Measurements from ENCODE around the gene MAD2L2.

The MAD2L2 gene

DNA sequence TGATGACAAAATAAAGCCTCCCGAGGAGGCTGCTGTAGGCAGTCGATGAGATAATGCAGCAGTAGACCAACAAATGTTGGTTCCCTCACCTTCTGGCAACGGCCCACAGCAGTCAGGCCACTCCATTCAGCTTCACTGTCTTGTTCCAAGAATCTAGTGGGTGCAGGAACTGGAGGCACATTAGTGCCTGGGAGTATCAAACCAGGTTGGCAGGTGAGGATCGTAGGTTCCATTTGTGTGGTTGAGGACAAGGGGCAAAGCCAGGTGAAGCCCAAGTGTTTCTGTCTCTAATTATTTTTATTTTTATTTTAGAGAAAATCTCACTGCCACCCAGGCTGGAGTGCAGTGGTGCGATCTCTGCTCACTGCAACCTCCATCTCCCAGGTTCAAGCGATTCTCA is 40.0 kb downstream of the MAD2L2 start:
- Histone ChIP-seq H3K4me3 (ENCODE audit: insufficient read depth, low read length, poor library complexity, severe bottlenecking) (no peak overlapping the region), H3K9me2 (replicated peaks; ENCODE audit: insufficient read depth, low read length) (no peaks in the 10 kb centered on the region), H2AFZ (ENCODE audit: low read depth, low read length, severe bottlenecking) (no peak overlapping the region), H3K9me3 (ENCODE audit: insufficient read depth, low read length) (no peaks in the 10 kb centered on the region), H4K20me1 (ENCODE audit: low read depth, low read length) (no peaks in the 10 kb centered on the region), H3F3A (ENCODE audit: insufficient read depth) (no peaks in the 10 kb centered on the region), H3K27me3 (ENCODE audit: low read length) (no peaks in the 10 kb centered on the region), H3K27ac (ENCODE audit: low read depth, low read length) (no peak overlapping the region), H3K4me2 (ENCODE audit: low read depth, low read length, poor library complexity, severe bottlenecking) (no peak overlapping the region), H3K9ac (ENCODE audit: low read length) (no peak overlapping the region), H3K79me2 (ENCODE audit: insufficient read depth, low read length) (no peaks in the 10 kb centered on the region), H3K36me3 (ENCODE audit: low read length) (no peaks in the 10 kb centered on the region)
- TF ChIP-seq, protein P1, sequence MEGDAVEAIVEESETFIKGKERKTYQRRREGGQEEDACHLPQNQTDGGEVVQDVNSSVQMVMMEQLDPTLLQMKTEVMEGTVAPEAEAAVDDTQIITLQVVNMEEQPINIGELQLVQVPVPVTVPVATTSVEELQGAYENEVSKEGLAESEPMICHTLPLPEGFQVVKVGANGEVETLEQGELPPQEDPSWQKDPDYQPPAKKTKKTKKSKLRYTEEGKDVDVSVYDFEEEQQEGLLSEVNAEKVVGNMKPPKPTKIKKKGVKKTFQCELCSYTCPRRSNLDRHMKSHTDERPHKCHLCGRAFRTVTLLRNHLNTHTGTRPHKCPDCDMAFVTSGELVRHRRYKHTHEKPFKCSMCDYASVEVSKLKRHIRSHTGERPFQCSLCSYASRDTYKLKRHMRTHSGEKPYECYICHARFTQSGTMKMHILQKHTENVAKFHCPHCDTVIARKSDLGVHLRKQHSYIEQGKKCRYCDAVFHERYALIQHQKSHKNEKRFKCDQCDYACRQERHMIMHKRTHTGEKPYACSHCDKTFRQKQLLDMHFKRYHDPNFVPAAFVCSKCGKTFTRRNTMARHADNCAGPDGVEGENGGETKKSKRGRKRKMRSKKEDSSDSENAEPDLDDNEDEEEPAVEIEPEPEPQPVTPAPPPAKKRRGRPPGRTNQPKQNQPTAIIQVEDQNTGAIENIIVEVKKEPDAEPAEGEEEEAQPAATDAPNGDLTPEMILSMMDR (IDR thresholded peaks at IDR 0.05; ENCODE audit: insufficient read depth, low read length, poor library complexity, severe bottlenecking), result no peak
- no peak for TF ChIP-seq EZH2phosphoT487 (conservative IDR thresholded peaks at IDR 0.05; ENCODE audit: low read length)

DNA sequence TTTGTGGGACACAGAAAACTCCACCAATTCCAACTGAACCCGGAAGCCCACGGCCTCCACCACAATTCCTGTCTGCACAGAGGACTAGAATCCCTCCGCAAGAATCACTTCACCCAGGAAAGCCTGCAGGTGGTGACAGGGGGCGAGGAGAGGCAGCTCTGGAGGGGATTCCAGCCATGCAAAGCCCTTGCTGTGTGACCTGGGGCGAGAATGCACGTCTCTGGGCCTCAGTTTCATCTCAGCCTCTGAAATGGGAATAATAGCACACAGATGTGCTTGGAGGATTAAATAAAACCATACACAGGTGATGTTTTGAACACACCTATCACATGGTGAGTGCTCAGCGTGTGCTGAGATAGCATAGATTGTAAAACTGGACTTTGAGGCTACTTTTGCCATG is 40.8 kb downstream of the MAD2L2 start:
- Histone ChIP-seq H3K79me2 (ENCODE audit: insufficient read depth, low read length) (no peaks in the 10 kb centered on the region), H3K4me3 (ENCODE audit: insufficient read depth, low read length, poor library complexity, severe bottlenecking) (no peak overlapping the region), H3K36me3 (ENCODE audit: low read length) (no peaks in the 10 kb centered on the region), H3K9me2 (replicated peaks; ENCODE audit: insufficient read depth, low read length) (no peaks in the 10 kb centered on the region), H3K4me2 (ENCODE audit: low read depth, low read length, poor library complexity, severe bottlenecking) (no peak overlapping the region), H3F3A (ENCODE audit: insufficient read depth) (no peaks in the 10 kb centered on the region), H4K20me1 (ENCODE audit: low read depth, low read length) (no peaks in the 10 kb centered on the region), H3K27ac (ENCODE audit: low read depth, low read length) (no peak overlapping the region), H3K9ac (ENCODE audit: low read length) (no peak overlapping the region), H2AFZ (ENCODE audit: low read depth, low read length, severe bottlenecking) (no peak overlapping the region), H3K9me3 (ENCODE audit: insufficient read depth, low read length) (no peaks in the 10 kb centered on the region), H3K27me3 (ENCODE audit: low read length) (no peaks in the 10 kb centered on the region)
- TF ChIP-seq EZH2phosphoT487 (conservative IDR thresholded peaks at IDR 0.05; ENCODE audit: low read length), result no peak
- TF ChIP-seq, protein P1 (IDR thresholded peaks at IDR 0.05; ENCODE audit: insufficient read depth, low read length, poor library complexity, severe bottlenecking), result no peak

DNA sequence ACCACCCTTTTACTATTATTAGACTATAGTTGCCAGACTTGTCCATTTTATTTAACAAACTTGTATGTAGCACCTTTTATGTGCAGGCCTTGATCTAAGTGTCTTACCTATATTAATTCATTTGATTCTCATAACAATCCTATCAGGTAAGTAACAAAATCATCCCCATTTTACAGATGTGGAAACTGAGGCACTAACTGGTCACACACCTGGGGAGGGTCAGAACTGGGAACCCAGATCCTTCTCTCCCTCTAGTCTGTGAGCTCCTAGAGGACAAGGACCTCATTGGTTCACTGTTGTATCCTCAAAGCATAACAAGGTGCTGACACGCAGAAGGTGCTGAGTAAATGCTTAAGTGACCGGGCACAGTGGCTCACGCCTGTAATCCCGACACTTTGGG is 41.6 kb downstream of the MAD2L2 start:
- TF ChIP-seq, protein P1 (IDR thresholded peaks at IDR 0.05; ENCODE audit: insufficient read depth, low read length, poor library complexity, severe bottlenecking), result no peak
- no peak for TF ChIP-seq EZH2phosphoT487 (conservative IDR thresholded peaks at IDR 0.05; ENCODE audit: low read length)
- no peaks in the 10 kb centered on the region for H3K36me3 ChIP-seq (ENCODE audit: low read length)
- H4K20me1 ChIP-seq (ENCODE audit: low read depth, low read length), result no peaks in the 10 kb centered on the region
- no peak overlapping the region for H3K9ac ChIP-seq (ENCODE audit: low read length)
- H3F3A ChIP-seq (ENCODE audit: insufficient read depth), result no peaks in the 10 kb centered on the region
- no peaks in the 10 kb centered on the region for H3K9me2 ChIP-seq (replicated peaks; ENCODE audit: insufficient read depth, low read length)
- no peaks in the 10 kb centered on the region for H3K79me2 ChIP-seq (ENCODE audit: insufficient read depth, low read length)
- no peak overlapping the region for H3K4me2 ChIP-seq (ENCODE audit: low read depth, low read length, poor library complexity, severe bottlenecking)
- no peaks in the 10 kb centered on the region for H3K9me3 ChIP-seq (ENCODE audit: insufficient read depth, low read length)
- no peaks in the 10 kb centered on the region for H3K27me3 ChIP-seq (ENCODE audit: low read length)
- no peak overlapping the region for H3K27ac ChIP-seq (ENCODE audit: low read depth, low read length)
- no peak overlapping the region for H3K4me3 ChIP-seq (ENCODE audit: insufficient read depth, low read length, poor library complexity, severe bottlenecking)
- no peak overlapping the region for H2AFZ ChIP-seq (ENCODE audit: low read depth, low read length, severe bottlenecking)
